RWPE2 (cell line): ENCODE data around the gene RAVER1.

Experiments used
- ATAC-seq: fragments of 200-7000 bp; cut with Tn5 transposase; 3 replicates; pipeline ENCODE4 v1.9.1; 2021; ENCODE audit warnings: low read depth
- DNase-seq: peaks from one replicate; pipeline ENCODE4 v3.0.0-alpha.2; 2020; ENCODE audit warnings: low spot score
- H3K27ac ChIP-seq: fragments of 450-650 bp; 2 replicates; pipeline ENCODE4 v1.5.1; 2017; ENCODE audit warnings: mild to moderate bottlenecking; ENCODE audit not compliant: poor library complexity, severe bottlenecking
- H3K27me3 ChIP-seq: fragments of 250-450 bp; sonication (Bioruptor Pico); 2 replicates; pipeline ENCODE4 v1.5.1; 2021; ENCODE audit warnings: mild to moderate bottlenecking, moderate library complexity; ENCODE audit not compliant: insufficient read depth, poor library complexity, severe bottlenecking
- H3K36me3 ChIP-seq: fragments of 250-450 bp; sonication (Bioruptor Pico); 2 replicates; pipeline ENCODE4 v1.5.1; 2020; ENCODE audit warnings: low read depth, mild to moderate bottlenecking, moderate library complexity
- H3K4me1 ChIP-seq: fragments of 250-450 bp; sonication (Bioruptor Pico); 2 replicates; pipeline ENCODE4 v1.5.1; 2021; ENCODE audit warnings: mild to moderate bottlenecking, moderate library complexity; ENCODE audit not compliant: insufficient read depth, poor library complexity, severe bottlenecking
- H3K4me3 ChIP-seq: fragments of 250-450 bp; sonication (Bioruptor Pico); 2 replicates; pipeline ENCODE4 v1.5.1; 2021; ENCODE audit warnings: mild to moderate bottlenecking, moderate library complexity; ENCODE audit not compliant: severe bottlenecking
- H3K9me3 ChIP-seq: fragments of 250-450 bp; sonication (Bioruptor Pico); 2 replicates; pipeline ENCODE4 v1.5.1; 2021; ENCODE audit warnings: mild to moderate bottlenecking, moderate library complexity; ENCODE audit not compliant: severe bottlenecking
- TF ChIP-seq, protein P1 (sequence below): fragments of 450-650 bp; IDR thresholded peaks from one replicate; pipeline ENCODE4 v1.5.1; 2017; ENCODE audit warnings: mild to moderate bottlenecking, moderate library complexity; ENCODE audit not compliant: poor library complexity, severe bottlenecking

RAVER1 gene

GRCh38 chr19:10292789-10293636, 40.3 kb downstream of the RAVER1 start:
- Histone ChIP-seq H3K4me1 (peaks cover 7% of the 10 kb centered on the region), H3K36me3 (peaks cover 7% of the 10 kb centered on the region; the same call in 1 of the 2 replicates), H3K27ac (no peak overlapping the region), H3K4me3 (no peak overlapping the region), H3K9me3 (no peaks in the 10 kb centered on the region), H3K27me3 (no peaks in the 10 kb centered on the region)
- ATAC-seq = no peak
- DNase-seq = no peak
- TF ChIP-seq, protein P1, sequence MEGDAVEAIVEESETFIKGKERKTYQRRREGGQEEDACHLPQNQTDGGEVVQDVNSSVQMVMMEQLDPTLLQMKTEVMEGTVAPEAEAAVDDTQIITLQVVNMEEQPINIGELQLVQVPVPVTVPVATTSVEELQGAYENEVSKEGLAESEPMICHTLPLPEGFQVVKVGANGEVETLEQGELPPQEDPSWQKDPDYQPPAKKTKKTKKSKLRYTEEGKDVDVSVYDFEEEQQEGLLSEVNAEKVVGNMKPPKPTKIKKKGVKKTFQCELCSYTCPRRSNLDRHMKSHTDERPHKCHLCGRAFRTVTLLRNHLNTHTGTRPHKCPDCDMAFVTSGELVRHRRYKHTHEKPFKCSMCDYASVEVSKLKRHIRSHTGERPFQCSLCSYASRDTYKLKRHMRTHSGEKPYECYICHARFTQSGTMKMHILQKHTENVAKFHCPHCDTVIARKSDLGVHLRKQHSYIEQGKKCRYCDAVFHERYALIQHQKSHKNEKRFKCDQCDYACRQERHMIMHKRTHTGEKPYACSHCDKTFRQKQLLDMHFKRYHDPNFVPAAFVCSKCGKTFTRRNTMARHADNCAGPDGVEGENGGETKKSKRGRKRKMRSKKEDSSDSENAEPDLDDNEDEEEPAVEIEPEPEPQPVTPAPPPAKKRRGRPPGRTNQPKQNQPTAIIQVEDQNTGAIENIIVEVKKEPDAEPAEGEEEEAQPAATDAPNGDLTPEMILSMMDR = no peak

- DNase-seq (no peak), ATAC-seq (peak; percentile 32)
- TF ChIP-seq, protein P1 = no peak
- H3K36me3 ChIP-seq = peaks cover 7% of the 10 kb centered on the region; the same call in 1 of the 2 replicates
- H3K27me3 ChIP-seq = no peaks in the 10 kb centered on the region
- H3K4me3 ChIP-seq = peak overlapping the region; percentile 47
- H3K4me1 ChIP-seq = peaks cover 7% of the 10 kb centered on the region
- H3K27ac ChIP-seq = no peak overlapping the region
- H3K9me3 ChIP-seq = no peaks in the 10 kb centered on the region
Observed at GRCh38 chr19:10292206-10292788, 41.0 kb downstream of the RAVER1 start.

GRCh38 chr19:10291554-10292205, 41.6 kb downstream of the RAVER1 start:
- Histone ChIP-seq H3K4me3 (peak overlapping the region; percentile 47), H3K4me1 (peaks cover 8% of the 10 kb centered on the region), H3K36me3 (peaks cover 7% of the 10 kb centered on the region; the same call in 1 of the 2 replicates), H3K27me3 (no peaks in the 10 kb centered on the region), H3K27ac (no peak overlapping the region), H3K9me3 (no peaks in the 10 kb centered on the region)
- TF ChIP-seq, protein P1 = no peak
- no peak for DNase-seq
- peak; percentile 1; the same call in 1 of the 3 replicates for ATAC-seq

DNA sequence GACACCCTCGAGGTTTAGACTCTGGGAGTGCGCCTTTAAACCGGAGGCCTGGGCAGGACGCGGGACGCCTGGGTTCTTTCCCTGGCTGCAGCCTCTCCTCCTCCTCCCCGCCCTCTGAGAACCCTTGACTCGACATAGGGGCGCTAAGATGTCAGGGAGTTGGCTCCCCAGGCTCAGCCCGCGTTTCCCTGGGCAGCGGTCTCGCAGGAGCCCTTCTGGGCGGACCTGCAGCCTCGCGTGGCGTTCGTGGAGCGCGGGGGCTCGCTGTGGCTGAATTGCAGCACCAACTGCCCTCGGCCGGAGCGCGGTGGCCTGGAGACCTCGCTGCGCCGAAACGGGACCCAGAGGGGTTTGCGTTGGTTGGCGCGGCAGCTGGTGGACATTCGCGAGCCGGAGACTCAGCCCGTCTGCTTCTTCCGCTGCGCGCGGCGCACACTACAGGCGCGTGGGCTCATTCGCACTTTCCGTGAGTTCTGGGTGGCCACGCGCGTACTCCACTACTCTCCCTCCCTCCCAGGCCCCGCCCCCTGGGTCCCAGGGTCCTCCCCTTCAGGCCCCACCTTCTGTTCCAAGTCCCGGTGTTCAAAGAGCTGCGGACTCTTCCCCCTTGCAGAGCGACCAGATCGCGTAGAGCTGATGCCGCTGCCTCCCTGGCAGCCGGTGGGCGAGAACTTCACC, 42.3 kb downstream of the RAVER1 start:
- H3K4me3 ChIP-seq = peak overlapping the region; percentile 47
- TF ChIP-seq, protein P1 = no peak
- H3K4me1 ChIP-seq = peaks cover 14% of the 10 kb centered on the region
- peaks cover 7% of the 10 kb centered on the region; the same call in 1 of the 2 replicates for H3K36me3 ChIP-seq
- peak overlapping the region; percentile 61 for H3K27ac ChIP-seq
- ATAC-seq = peak; percentile 35
- no peaks in the 10 kb centered on the region for H3K27me3 ChIP-seq
- peak; percentile 75 for DNase-seq
- H3K9me3 ChIP-seq = no peaks in the 10 kb centered on the region
